K562 (cell line): ENCODE data around the gene USP4. TPM values are rescaled to one million over a fixed set of nuclear protein-coding genes. Genes with fewer than 3 reads are reported as not detected.

ENCODE experiments used
- ATAC-seq: fragments of 200-7000 bp; cut with Tn5 transposase; 3 replicates; pipeline ENCODE4 v1.9.1; 2020; ENCODE audit warnings: moderate library complexity
- BruUV-seq: library from RNA; stranded (reverse); fragments of 400-500 nt; replicated peaks from 2 replicates; lab custom pipeline; 2021; lab: Mats Ljungman, UMichigan
- CTCF ChIA-PET: fragments of 300-600 bp; formaldehyde crosslinking; extraction: SDS; loops from one replicate; lab custom pipeline; 2021; ENCODE audit warnings: low intra/inter-chr PET ratio; lab: Yijun Ruan, JAX
- POLR2A ChIA-PET: fragments of 300-600, 350-650 bp; sonication (Branson Sonifier 250); formaldehyde crosslinking; extraction: SDS; loops from one replicate; lab custom pipeline; 2021; ENCODE audit warnings: antibody characterized with exemption, inconsistent platforms; lab: Yijun Ruan, JAX
- DNase-seq, 4 experiments: peaks; one replicate each; pipeline versions ENCODE4 v3.0.0 to v3.0.0-alpha.2; 2011 to 2018; ENCODE audit warnings: low spot score in 3 of 4, mixed read lengths in 3 of 4; ENCODE audit errors: extremely low read depth in 1 of 4
- FAIRE-seq: peaks from 2 replicates; lab custom pipeline; 2011; peaks lifted over from hg19 to GRCh38; lab: Jason Lieb, UNC
- H2AFZ ChIP-seq: 2 replicates; pipeline ENCODE4 v1.6.0; 2011; ENCODE audit warnings: low read depth, low read length, control low read depth, inconsistent platforms
- H3K27ac ChIP-seq: fragments of 200-600 bp; 3 replicates; pipeline ENCODE4 v1.8.0; 2011; ENCODE audit warnings: low read depth, mild to moderate bottlenecking, control low read depth, inconsistent platforms, low read length, moderate library complexity, mixed read lengths; ENCODE audit errors: extremely low read depth
- H3K27me3 ChIP-seq, 2 experiments: fragments of 300-600 bp in 1 of 2; 2 replicates in 1 of 2; 3 replicates in 1 of 2; pipeline versions ENCODE4 v1.6.0 to v1.8.0; 2011; ENCODE audit warnings: inconsistent platforms in 2 of 2, low read length in 2 of 2, mild to moderate bottlenecking in 1 of 2, mixed read lengths in 1 of 2, moderate library complexity in 1 of 2; ENCODE audit not compliant: control insufficient read depth in 2 of 2, insufficient read depth in 2 of 2
- H3K36me3 ChIP-seq: fragments of 300-600 bp; 3 replicates; pipeline ENCODE4 v1.8.0; 2011; ENCODE audit warnings: mild to moderate bottlenecking, low read length, inconsistent platforms; ENCODE audit not compliant: control insufficient read depth, insufficient read depth
- H3K4me1 ChIP-seq, 2 experiments: fragments of 200-600 bp in 1 of 2; replicated peaks in 1 of 2; 2 replicates in 1 of 2; 3 replicates in 1 of 2; pipeline versions ENCODE4 v1.5.1 to v1.8.0; 2011; ENCODE audit warnings: inconsistent platforms in 2 of 2, low read length in 2 of 2, mild to moderate bottlenecking in 1 of 2, mixed read lengths in 1 of 2, moderate library complexity in 1 of 2; ENCODE audit not compliant: control insufficient read depth in 2 of 2, insufficient read depth in 2 of 2
- H3K4me2 ChIP-seq: 2 replicates; pipeline ENCODE4 v1.6.1; 2011; ENCODE audit warnings: low read length, control low read depth, inconsistent platforms, mixed read lengths; ENCODE audit not compliant: insufficient read depth
- H3K4me3 ChIP-seq: fragments of 200-600 bp; sonication (generic), shearing (Covaris generic); 2 replicates; pipeline ENCODE4 v1.5.1; 2016; ENCODE audit warnings: control low read depth, inconsistent platforms
- H3K79me2 ChIP-seq: fragments of 200-600 bp; 3 replicates; pipeline ENCODE4 v1.8.0; 2011; ENCODE audit warnings: low read length, inconsistent platforms; ENCODE audit not compliant: control insufficient read depth, insufficient read depth
- H3K9ac ChIP-seq, 2 experiments: 2 replicates each; pipeline versions ENCODE4 v1.6.0 to v1.6.1; 2011; ENCODE audit warnings: low read depth in 2 of 2, low read length in 2 of 2, control low read depth in 1 of 2, inconsistent platforms in 1 of 2, mild to moderate bottlenecking in 1 of 2, mixed read lengths in 1 of 2; ENCODE audit not compliant: insufficient read depth in 1 of 2
- H3K9me1 ChIP-seq: one replicate; pipeline ENCODE4 v1.6.0; 2011; ENCODE audit warnings: inconsistent platforms, mild to moderate bottlenecking, low read length, moderate library complexity; ENCODE audit not compliant: control insufficient read depth, insufficient read depth
- H3K9me3 ChIP-seq: replicated peaks from 2 replicates; pipeline ENCODE4 v1.5.1; 2011; ENCODE audit warnings: low read depth, low read length, inconsistent platforms; ENCODE audit not compliant: control insufficient read depth, insufficient read depth
- H4K20me1 ChIP-seq: replicated peaks from 2 replicates; pipeline ENCODE4 v1.6.1; 2011; ENCODE audit warnings: low read length, inconsistent platforms, mixed read lengths; ENCODE audit not compliant: control insufficient read depth, insufficient read depth
- CREB3L1 ChIP-seq: fragments of 450-650 bp; IDR thresholded peaks from 2 replicates; pipeline ENCODE4 v1.6.1; 2014; ENCODE audit warnings: low read depth, mild to moderate bottlenecking, moderate library complexity, borderline replicate concordance
- KLF16 ChIP-seq: IDR thresholded peaks from 2 replicates; pipeline ENCODE4 v1.6.1; 2016; ENCODE audit warnings: antibody characterized with exemption
- NELFE ChIP-seq: IDR thresholded peaks from 2 replicates; pipeline ENCODE4 v1.6.1; 2011; ENCODE audit warnings: mild to moderate bottlenecking; ENCODE audit not compliant: insufficient read depth, insufficient read length
- PCBP2 ChIP-seq: fragments of 200-400 bp; formaldehyde crosslinking; IDR thresholded peaks from 2 replicates; pipeline ENCODE4 v1.6.1; 2018; ENCODE audit warnings: low read length, low read depth, mild to moderate bottlenecking, moderate library complexity; ENCODE audit not compliant: poor library complexity, severe bottlenecking
- PHF8 ChIP-seq: fragments of 200-600 bp; sonication (generic); IDR thresholded peaks from 2 replicates; pipeline ENCODE4 v1.6.1; 2012; ENCODE audit warnings: mixed run types, mild to moderate bottlenecking, inconsistent platforms, low read length, moderate library complexity, borderline replicate concordance
- POLR2AphosphoS2 ChIP-seq: IDR thresholded peaks from 2 replicates; pipeline ENCODE4 v1.6.1; 2012; ENCODE audit warnings: low read length, improper control_type of control experiment
- RB1 ChIP-seq: fragments of 450-650 bp; IDR thresholded peaks from 2 replicates; pipeline ENCODE4 v1.6.1; 2017; ENCODE audit warnings: low read depth, mild to moderate bottlenecking
- SMARCA5 ChIP-seq: fragments of 450-650 bp; IDR thresholded peaks from 2 replicates; pipeline ENCODE4 v1.6.1; 2016
- SRSF7 ChIP-seq: fragments of 200-400 bp; formaldehyde crosslinking; optimal IDR thresholded peaks from 2 replicates; pipeline ENCODE3; 2017; ENCODE audit warnings: mild to moderate bottlenecking, low read depth, low read length
- YBX1 ChIP-seq: fragments of 450-650 bp; IDR thresholded peaks from 2 replicates; pipeline ENCODE4 v1.7.1; 2016; ENCODE audit warnings: mild to moderate bottlenecking
- ZBTB11 ChIP-seq, 3 experiments: fragments of 200-800 bp in 1 of 3; fragments of 250-450 bp in 1 of 3; fragments of 450-650 bp in 1 of 3; sonication (Bioruptor Pico) in 1 of 3; sonication (Bioruptor generic) in 1 of 3; formaldehyde crosslinking in 1 of 3; IDR thresholded peaks; 2 replicates each; pipeline versions ENCODE4 v1.6.1 to v1.8.0; 2016 to 2022; ENCODE audit warnings: mild to moderate bottlenecking in 2 of 3, missing genetic modification characterization in 2 of 3, missing compliant biosample characterization in 1 of 3, moderate library complexity in 1 of 3
- ZNF174 ChIP-seq: fragments of 250-450 bp; sonication (Bioruptor Pico); IDR thresholded peaks from 2 replicates; pipeline ENCODE4 v1.4.0; 2020; ENCODE audit warnings: mild to moderate bottlenecking
- ZNF175 ChIP-seq: fragments of 200-800 bp; sonication (Bioruptor generic); IDR thresholded peaks from 2 replicates; pipeline ENCODE4 v1.6.1; 2016; ENCODE audit warnings: low read depth, mild to moderate bottlenecking, missing genetic modification characterization, missing compliant biosample characterization
- WGBS: fragments of 100-300 bp; shearing (Covaris generic); methylation state at CpG from one replicate; pipeline ENCODE4 v1.1.6; 2016; ENCODE audit warnings: low coverage, mixed read lengths; ENCODE audit not compliant: insufficient coverage; ENCODE audit errors: missing lambda C conversion rate; 5-methylcytosine and 5-hydroxymethylcytosine counted together
- in situ Hi-C: fragments of 300-500 bp; cut with MboI; formaldehyde crosslinking; loops from 4 replicates; pipeline ENCODE4 v1.15.0; 2018; ENCODE audit warnings: inconsistent platforms, mixed read lengths
- intact Hi-C: fragments of 100-400 bp; cut with micrococcal nuclease; formaldehyde crosslinking; loops from 2 replicates; pipeline ENCODE4 v1.14.2; 2022
- polyA plus RNA-seq, 8 experiments: library from polyadenylated mRNA; depleted of rRNA in 4 of 8; stranded (reverse) in 5 of 8; unstranded in 3 of 8; fragments of >200 nt; fragmentation: Nextera tagmentation in 2 of 8; fragmentation: Illumina TruSeq in 1 of 8; extraction: Ambion mirVana in 2 of 8; extraction: Trizol in 1 of 8; gene quantifications; 2 replicates each; pipeline versions ENCODE4 v1.2.1 to v1.2.3, GENCODE V29; 2011 to 2014; ENCODE audit warnings: inconsistent platforms in 1 of 8, missing spikeins in 1 of 8
- total RNA-seq, 7 experiments: library from RNA; depleted of rRNA in 6 of 7; stranded (reverse); fragments of >200 nt in 6 of 7; fragmentation: Illumina TruSeq in 2 of 7; extraction: Trizol in 2 of 7; gene quantifications; 2 replicates each; pipeline versions ENCODE4 v1.2.1 to v1.2.3, GENCODE V29; 2011 to 2021; ENCODE audit warnings: low replicate concordance in 1 of 7

Gene USP4
- total and polyA plus RNA-seq, 9 of the 15 experiments (the other 6 are each of a cell fraction or from before 2014, with no cell fraction given) = 11.8 to 40.4 (median 22.9) TPM

- no peak overlapping the region for H3K9ac ChIP-seq
- FAIRE-seq = no peak
- no peak for ATAC-seq
- H3K27ac ChIP-seq = no peak overlapping the region
- POLR2A ChIA-PET = interaction anchor here (0.6 to 1.6 kb wide), 2 partner anchors 10 to 66 kb away, joined by 3 to 4 read pairs; no protein-coding TSS in a partner anchor
- no peaks in the 10 kb centered on the region for H3K4me1 ChIP-seq
- DNase-seq = no peak
- no peak overlapping the region for H2AFZ ChIP-seq
- H3K79me2 ChIP-seq = no peaks in the 10 kb centered on the region
- no peaks in the 10 kb centered on the region for H3K27me3 ChIP-seq
- intact Hi-C loops = no loop called here
- H3K4me2 ChIP-seq = no peak overlapping the region
- TF ChIP-seq POLR2AphosphoS2 (no peak), CREB3L1 (no peak), KLF16 (no peak), NELFE (no peak), ZBTB11 (CRISPR knock-in tag; IDR thresholded peaks at IDR 0.05) (no peak), PHF8 (no peak), SRSF7 (no peak), ZNF175 (CRISPR knock-in tag) (no peak), PCBP2 (no peak), ZNF174 (no peak), SMARCA5 (no peak), YBX1 (no peak), RB1 (no peak)
- no TSS peak for BruUV-seq
- H3K9me1 ChIP-seq = no peaks in the 10 kb centered on the region
- 96% methylated on average over 6 of the region's 7 CpGs for WGBS
- no peak overlapping the region for H3K4me3 ChIP-seq
- H4K20me1 ChIP-seq = no peaks in the 10 kb centered on the region
- CTCF ChIA-PET = no interaction called here
- no peaks in the 10 kb centered on the region for H3K9me3 ChIP-seq
- in situ Hi-C loops = no loop called here
- peaks cover 73% of the 10 kb centered on the region for H3K36me3 ChIP-seq
These were observed 15.1 kb downstream of the USP4 start for GRCh38 chr3:49324768-49325167.
